SK-N-SH treated with all-trans-retinoic acid at 6 μM for 48 hours (cell line): ENCODE data around the gene SPR.
A peak's percentile ranks its signal among the peaks of the same experiment; 100 is the strongest.

Experiments
- ATAC-seq: fragments of 200-7000 bp; cut with Tn5 transposase; 3 replicates; pipeline ENCODE4 v1.9.1; 2020; ENCODE audit warnings: mild to moderate bottlenecking, moderate library complexity
- ARNTL ChIP-seq: fragments of 450-650 bp; formaldehyde crosslinking; IDR thresholded peaks from 2 replicates; pipeline ENCODE4 v1.5.0; 2020; ENCODE audit warnings: low read depth, mild to moderate bottlenecking, moderate library complexity, borderline replicate concordance
- OSR1 ChIP-seq: fragments of 250-450 bp; sonication (Bioruptor Pico); IDR thresholded peaks from 2 replicates; pipeline ENCODE4 v1.8.0; 2022; ENCODE audit warnings: moderate library complexity, mild to moderate bottlenecking, inconsistent platforms
- SNAI2 ChIP-seq: fragments of 250-450 bp; sonication (Bioruptor Pico); IDR thresholded peaks from 2 replicates; pipeline ENCODE4 v1.5.0; 2020; ENCODE audit warnings: mild to moderate bottlenecking, moderate library complexity
- TCF4 ChIP-seq: fragments of 250-450 bp; sonication (Bioruptor Pico); IDR thresholded peaks from 2 replicates; pipeline ENCODE4 v1.8.0; 2021; ENCODE audit warnings: mild to moderate bottlenecking, moderate library complexity, borderline replicate concordance
- ZC3H10 ChIP-seq: fragments of 250-450 bp; sonication (Bioruptor Pico); IDR thresholded peaks from 2 replicates; pipeline ENCODE4 v1.5.1; 2021; ENCODE audit warnings: mild to moderate bottlenecking, moderate library complexity
- ZFP3 ChIP-seq: fragments of 250-450 bp; sonication (Bioruptor Pico); IDR thresholded peaks from 2 replicates; pipeline ENCODE4 v1.5.0; 2020; ENCODE audit warnings: mild to moderate bottlenecking, moderate library complexity
- ZFP30 ChIP-seq: fragments of 450-650 bp; formaldehyde crosslinking; IDR thresholded peaks from 2 replicates; pipeline ENCODE4 v1.5.0; 2022; ENCODE audit warnings: mild to moderate bottlenecking, moderate library complexity
- ZNF565 ChIP-seq: fragments of 450-650 bp; formaldehyde crosslinking; conservative IDR thresholded peaks from 2 replicates; pipeline ENCODE4 v1.5.0; 2020; ENCODE audit warnings: low read depth, mild to moderate bottlenecking, moderate library complexity
- ZNF70 ChIP-seq: fragments of 450-650 bp; formaldehyde crosslinking; IDR thresholded peaks from 2 replicates; pipeline ENCODE4 v1.5.0; 2020; ENCODE audit warnings: mild to moderate bottlenecking, moderate library complexity
- TF ChIP-seq, protein P1 (sequence below): fragments of 250-450 bp; sonication (Bioruptor Pico); IDR thresholded peaks from 2 replicates; pipeline ENCODE4 v1.5.0; 2020; ENCODE audit warnings: mild to moderate bottlenecking, moderate library complexity
- TF ChIP-seq, protein P2 (sequence below): fragments of 250-450 bp; sonication (Bioruptor Pico); IDR thresholded peaks from 2 replicates; pipeline ENCODE4 v1.8.0; 2021; ENCODE audit warnings: low read depth, mild to moderate bottlenecking, moderate library complexity, borderline replicate concordance
- TF ChIP-seq, protein P3 (sequence below): fragments of 250-450 bp; sonication (Bioruptor Pico); IDR thresholded peaks from 2 replicates; pipeline ENCODE4 v1.8.0; 2020; ENCODE audit warnings: mild to moderate bottlenecking, moderate library complexity, borderline replicate concordance
- TF ChIP-seq, protein P4 (sequence below): fragments of 250-450 bp; sonication (Bioruptor Pico); IDR thresholded peaks from 2 replicates; pipeline ENCODE4 v1.5.1; 2021; ENCODE audit warnings: mild to moderate bottlenecking, moderate library complexity
- TF ChIP-seq, protein P5 (sequence below): fragments of 250-450 bp; sonication (Bioruptor Pico); IDR thresholded peaks from 2 replicates; pipeline ENCODE4 v1.5.1; 2020; ENCODE audit warnings: low read depth, mild to moderate bottlenecking, moderate library complexity

Gene SPR

DNA sequence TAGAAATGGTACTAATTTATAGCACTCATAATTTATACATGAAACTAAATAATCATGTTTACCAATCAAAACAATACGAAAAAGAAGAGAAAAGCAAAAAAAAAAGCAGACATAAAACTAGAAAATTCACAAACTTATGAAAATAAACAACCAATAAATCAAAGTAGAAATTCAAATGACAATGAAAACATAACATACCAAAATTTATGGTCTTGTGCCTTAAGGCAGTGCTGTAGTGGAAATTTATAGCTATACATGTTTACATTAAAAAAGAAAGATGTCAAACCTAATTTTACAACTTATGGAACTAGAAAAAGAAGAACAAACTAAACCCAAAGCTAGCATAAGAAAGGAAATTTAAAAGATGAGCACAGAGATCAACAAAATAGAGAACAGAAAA lies 16.1 kb upstream of the SPR start:
- ATAC-seq = no peak
- TF ChIP-seq, protein P1, sequence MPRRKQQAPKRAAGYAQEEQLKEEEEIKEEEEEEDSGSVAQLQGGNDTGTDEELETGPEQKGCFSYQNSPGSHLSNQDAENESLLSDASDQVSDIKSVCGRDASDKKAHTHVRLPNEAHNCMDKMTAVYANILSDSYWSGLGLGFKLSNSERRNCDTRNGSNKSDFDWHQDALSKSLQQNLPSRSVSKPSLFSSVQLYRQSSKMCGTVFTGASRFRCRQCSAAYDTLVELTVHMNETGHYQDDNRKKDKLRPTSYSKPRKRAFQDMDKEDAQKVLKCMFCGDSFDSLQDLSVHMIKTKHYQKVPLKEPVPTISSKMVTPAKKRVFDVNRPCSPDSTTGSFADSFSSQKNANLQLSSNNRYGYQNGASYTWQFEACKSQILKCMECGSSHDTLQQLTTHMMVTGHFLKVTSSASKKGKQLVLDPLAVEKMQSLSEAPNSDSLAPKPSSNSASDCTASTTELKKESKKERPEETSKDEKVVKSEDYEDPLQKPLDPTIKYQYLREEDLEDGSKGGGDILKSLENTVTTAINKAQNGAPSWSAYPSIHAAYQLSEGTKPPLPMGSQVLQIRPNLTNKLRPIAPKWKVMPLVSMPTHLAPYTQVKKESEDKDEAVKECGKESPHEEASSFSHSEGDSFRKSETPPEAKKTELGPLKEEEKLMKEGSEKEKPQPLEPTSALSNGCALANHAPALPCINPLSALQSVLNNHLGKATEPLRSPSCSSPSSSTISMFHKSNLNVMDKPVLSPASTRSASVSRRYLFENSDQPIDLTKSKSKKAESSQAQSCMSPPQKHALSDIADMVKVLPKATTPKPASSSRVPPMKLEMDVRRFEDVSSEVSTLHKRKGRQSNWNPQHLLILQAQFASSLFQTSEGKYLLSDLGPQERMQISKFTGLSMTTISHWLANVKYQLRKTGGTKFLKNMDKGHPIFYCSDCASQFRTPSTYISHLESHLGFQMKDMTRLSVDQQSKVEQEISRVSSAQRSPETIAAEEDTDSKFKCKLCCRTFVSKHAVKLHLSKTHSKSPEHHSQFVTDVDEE = no peak
- TF ChIP-seq, protein P2, sequence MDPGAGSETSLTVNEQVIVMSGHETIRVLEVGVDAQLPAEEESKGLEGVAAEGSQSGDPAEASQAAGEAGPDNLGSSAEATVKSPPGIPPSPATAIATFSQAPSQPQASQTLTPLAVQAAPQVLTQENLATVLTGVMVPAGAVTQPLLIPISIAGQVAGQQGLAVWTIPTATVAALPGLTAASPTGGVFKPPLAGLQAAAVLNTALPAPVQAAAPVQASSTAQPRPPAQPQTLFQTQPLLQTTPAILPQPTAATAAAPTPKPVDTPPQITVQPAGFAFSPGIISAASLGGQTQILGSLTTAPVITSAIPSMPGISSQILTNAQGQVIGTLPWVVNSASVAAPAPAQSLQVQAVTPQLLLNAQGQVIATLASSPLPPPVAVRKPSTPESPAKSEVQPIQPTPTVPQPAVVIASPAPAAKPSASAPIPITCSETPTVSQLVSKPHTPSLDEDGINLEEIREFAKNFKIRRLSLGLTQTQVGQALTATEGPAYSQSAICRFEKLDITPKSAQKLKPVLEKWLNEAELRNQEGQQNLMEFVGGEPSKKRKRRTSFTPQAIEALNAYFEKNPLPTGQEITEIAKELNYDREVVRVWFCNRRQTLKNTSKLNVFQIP (CRISPR knock-in tag) = no peak
- TF ChIP-seq, protein P3, sequence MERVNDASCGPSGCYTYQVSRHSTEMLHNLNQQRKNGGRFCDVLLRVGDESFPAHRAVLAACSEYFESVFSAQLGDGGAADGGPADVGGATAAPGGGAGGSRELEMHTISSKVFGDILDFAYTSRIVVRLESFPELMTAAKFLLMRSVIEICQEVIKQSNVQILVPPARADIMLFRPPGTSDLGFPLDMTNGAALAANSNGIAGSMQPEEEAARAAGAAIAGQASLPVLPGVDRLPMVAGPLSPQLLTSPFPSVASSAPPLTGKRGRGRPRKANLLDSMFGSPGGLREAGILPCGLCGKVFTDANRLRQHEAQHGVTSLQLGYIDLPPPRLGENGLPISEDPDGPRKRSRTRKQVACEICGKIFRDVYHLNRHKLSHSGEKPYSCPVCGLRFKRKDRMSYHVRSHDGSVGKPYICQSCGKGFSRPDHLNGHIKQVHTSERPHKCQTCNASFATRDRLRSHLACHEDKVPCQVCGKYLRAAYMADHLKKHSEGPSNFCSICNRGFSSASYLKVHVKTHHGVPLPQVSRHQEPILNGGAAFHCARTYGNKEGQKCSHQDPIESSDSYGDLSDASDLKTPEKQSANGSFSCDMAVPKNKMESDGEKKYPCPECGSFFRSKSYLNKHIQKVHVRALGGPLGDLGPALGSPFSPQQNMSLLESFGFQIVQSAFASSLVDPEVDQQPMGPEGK (CRISPR knock-in tag) = no peak
- TF ChIP-seq ZFP3 (no peak), TCF4 (no peak), SNAI2 (CRISPR knock-in tag) (no peak), OSR1 (CRISPR knock-in tag) (no peak)
- TF ChIP-seq, protein P4, sequence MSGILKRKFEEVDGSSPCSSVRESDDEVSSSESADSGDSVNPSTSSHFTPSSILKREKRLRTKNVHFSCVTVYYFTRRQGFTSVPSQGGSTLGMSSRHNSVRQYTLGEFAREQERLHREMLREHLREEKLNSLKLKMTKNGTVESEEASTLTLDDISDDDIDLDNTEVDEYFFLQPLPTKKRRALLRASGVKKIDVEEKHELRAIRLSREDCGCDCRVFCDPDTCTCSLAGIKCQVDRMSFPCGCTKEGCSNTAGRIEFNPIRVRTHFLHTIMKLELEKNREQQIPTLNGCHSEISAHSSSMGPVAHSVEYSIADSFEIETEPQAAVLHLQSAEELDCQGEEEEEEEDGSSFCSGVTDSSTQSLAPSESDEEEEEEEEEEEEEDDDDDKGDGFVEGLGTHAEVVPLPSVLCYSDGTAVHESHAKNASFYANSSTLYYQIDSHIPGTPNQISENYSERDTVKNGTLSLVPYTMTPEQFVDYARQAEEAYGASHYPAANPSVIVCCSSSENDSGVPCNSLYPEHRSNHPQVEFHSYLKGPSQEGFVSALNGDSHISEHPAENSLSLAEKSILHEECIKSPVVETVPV = no peak
- TF ChIP-seq, protein P5, sequence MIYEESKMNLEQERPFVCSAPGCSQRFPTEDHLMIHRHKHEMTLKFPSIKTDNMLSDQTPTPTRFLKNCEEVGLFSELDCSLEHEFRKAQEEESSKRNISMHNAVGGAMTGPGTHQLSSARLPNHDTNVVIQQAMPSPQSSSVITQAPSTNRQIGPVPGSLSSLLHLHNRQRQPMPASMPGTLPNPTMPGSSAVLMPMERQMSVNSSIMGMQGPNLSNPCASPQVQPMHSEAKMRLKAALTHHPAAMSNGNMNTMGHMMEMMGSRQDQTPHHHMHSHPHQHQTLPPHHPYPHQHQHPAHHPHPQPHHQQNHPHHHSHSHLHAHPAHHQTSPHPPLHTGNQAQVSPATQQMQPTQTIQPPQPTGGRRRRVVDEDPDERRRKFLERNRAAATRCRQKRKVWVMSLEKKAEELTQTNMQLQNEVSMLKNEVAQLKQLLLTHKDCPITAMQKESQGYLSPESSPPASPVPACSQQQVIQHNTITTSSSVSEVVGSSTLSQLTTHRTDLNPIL (CRISPR knock-in tag) = no peak

DNA sequence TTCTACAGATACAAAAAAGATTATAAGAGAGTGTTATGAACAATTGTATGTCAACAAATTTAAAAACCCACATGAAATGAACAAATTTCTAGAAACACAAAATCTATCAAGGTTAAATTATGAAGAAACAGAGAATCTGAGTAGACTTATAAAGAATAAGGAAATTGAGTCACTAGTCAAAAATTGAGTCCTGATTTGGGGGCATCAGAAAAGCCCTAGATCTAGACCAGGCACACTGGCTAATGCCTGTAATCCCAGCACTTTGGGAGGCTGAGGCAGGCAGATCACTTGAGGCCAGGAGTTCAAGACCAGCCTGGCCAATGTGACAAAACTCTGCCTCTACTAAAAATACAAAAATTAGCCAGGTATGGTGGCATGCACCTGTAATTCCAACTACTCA lies 15.3 kb upstream of the SPR start:
- TF ChIP-seq ZNF70 (CRISPR knock-in tag) (no peak), ZC3H10 (CRISPR knock-in tag) (no peak), ZFP3 (no peak)
- TF ChIP-seq, protein P5 (CRISPR knock-in tag) = no peak

DNA sequence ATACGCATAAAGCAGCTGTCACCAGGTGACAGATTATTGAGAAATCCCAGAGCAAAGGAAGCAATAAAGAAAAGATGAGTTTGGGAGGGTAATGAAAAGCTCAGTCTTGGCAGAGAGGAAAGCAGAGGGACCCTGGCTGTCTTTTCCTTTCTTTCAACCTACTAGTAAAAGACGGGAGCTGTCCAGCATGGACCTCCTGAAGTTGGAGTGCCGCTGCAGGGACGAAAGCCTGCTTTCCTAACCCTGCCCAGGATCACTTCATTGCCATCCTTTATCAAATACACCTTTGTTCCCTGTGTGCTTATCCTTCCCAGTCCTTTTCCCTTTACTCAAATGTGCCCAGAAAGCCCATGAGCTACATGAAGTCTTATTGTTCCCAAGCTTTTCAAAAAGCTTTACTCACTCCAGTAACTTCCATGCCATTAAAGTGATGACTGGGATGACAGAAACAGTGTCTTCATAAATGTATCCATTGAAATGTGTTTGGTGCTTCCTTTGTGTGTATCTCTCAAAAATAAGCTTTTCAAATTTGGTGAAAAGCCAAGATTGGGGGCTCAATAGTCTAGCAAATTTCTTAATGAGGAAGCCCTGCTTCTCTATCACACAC lies 3.7 kb upstream of the SPR start:
- 0 out of 2 replicates have a peak, but pooled peaks have one; percentile 28 for TF ChIP-seq SNAI2 (CRISPR knock-in tag)
- TF ChIP-seq ZC3H10 (CRISPR knock-in tag) = no peak
- TF ChIP-seq, protein P4 = no peak
- TF ChIP-seq, protein P1 = no peak
- TF ChIP-seq ZNF565 = no peak
- no peak for TF ChIP-seq ARNTL (CRISPR knock-in tag)
- TF ChIP-seq, protein P5 (CRISPR knock-in tag) = no peak
- no peak for TF ChIP-seq ZFP30
- no peak for TF ChIP-seq TCF4
- TF ChIP-seq, all 23 proteins: peak for 1
- no peak for ATAC-seq

More for the DNA sequence above, 15.3 kb upstream of the SPR start:
- no peak for ATAC-seq
